DMS153 treated with DMSO at 0.1 percent for 48 hours (cell line): ENCODE data around the gene NOL6.

ENCODE experiments used
- DNase-seq: peaks from one replicate; lab custom pipeline; 2025; ENCODE audit not compliant: unreplicated experiment; lab: John Stamatoyannopoulos, UW

NOL6 gene

DNA sequence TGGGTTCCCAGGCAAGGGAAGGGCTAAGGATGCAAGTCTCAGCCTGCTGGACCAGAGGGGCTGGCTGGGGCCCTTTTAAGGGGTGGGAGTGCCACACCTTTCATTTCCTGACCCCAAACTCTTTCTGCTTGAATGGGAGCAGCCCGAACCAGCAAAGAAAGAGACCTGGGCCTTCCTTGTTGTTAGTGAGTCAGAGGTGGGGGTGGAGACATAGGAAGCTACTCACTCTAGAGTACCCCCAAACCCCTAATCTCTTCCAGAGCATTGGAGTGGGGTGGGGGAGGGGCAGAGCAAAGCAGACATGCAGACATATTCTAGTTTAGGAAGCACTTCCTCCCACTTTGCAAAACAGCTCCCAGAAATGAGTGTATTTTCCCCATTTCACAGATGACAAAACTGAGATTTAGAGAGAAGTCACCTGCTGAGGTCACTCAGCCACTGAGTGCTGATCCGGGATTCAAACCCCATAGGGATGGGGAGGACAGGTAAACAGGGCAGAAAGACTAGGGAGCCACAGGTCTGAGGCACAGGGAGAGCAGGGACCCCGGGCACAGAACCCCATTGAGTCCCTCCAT, 20.4 kb downstream of the NOL6 start:
- DNase-seq, result no peak

DNA sequence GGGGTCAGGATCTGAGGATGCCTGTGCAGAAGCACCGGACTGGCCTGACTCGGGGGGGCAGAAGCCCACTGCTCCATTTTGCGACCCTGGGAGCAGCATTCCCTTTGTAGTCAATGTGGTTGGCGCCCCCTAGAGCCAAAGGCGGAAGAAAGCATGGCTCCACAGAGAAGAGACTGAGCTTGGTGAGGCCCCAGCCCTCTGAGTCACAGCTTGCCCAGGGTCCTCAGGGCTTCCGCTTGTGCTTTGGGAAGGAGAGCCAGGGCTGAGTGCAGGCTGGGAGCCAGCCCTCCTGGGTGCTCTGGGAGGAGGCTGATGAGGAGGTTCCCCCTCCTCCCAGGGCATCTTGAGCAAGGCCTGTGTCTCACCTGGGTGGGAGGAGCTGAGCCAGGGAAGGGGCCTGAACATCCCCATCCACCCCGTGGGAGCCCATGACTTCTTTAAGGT, 20.9 kb downstream of the NOL6 start:
- DNase-seq, result no peak

DNA sequence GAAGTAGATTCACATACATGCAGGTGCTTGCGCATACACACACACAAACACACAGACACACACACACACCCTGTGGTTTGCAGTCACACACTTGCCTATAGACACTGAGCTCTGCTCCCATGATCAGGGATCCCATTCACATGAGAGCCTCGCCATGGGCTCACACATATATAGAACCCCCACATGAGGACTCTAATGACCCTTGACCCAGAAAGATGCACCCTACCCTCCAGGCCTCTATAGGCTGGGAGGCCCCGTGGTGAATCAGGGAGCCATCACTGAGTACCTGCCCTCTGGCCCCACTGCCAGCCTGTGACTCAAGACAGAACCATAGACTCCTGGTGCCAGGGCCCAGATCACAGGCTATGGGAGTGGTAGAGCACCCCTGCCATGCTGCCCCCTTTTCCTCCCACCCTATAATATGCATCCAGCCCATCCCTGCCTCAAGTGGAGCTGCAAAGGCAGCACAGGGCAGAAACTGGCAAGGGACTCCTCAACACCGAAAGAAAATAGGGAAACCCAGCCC, 23.0 kb downstream of the NOL6 start:
- no peak for DNase-seq

DNA sequence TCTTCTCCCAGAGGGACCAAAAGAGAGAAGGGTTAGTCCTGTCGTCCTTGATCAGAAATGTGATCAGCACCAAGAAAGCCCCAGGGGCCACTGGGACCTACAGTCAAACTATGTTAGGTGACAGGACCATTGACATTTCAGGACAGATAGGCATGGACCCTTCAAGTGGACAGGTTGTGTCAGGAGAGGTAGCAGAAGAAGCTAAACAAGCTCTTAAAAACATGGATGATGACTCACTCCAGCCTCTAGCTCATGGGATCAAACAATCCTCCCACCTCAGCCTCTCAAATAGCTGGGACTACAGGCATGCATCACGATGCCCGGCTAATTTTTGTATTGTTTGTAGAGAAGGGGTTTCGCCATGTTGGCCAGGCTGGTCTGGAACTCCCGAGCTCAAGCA, 24.0 kb downstream of the NOL6 start:
- no peak for DNase-seq

DNA sequence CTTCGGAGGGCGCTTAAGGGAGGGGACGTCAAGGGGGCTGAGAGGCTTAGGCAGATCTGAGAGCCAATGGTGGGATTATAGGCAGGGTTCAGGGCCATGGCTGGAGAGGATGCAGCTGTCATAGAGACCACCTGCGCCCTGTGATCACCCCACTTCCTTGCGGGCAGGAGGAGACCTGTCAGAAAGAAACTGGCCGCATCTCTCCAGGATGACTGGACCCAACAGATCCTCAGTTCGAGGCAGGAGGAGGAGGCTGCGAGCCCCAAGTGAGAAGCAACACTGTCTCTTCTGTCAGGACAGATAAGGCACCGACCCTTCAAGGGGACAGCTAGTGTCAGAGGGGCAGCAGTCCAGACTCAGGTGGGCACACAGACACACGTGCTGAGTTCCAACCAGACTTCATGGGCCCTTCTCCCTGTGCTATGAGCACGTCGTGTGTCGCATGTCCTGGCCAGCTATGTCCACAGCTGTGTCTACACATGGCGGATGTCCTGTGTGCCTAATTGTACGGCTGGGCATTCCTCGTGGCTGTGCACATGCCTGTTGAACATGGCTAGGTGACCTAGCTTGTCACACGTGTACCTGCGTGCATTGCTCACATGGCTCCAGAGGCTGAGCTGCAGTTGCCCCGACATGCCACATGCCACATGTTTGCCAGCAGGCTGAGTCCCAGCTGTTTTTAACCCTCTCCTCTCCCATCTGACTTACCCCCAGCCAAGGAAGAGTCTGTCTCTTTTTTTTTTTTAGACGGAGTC, 25.7 kb downstream of the NOL6 start:
- DNase-seq, result no peak

DNA sequence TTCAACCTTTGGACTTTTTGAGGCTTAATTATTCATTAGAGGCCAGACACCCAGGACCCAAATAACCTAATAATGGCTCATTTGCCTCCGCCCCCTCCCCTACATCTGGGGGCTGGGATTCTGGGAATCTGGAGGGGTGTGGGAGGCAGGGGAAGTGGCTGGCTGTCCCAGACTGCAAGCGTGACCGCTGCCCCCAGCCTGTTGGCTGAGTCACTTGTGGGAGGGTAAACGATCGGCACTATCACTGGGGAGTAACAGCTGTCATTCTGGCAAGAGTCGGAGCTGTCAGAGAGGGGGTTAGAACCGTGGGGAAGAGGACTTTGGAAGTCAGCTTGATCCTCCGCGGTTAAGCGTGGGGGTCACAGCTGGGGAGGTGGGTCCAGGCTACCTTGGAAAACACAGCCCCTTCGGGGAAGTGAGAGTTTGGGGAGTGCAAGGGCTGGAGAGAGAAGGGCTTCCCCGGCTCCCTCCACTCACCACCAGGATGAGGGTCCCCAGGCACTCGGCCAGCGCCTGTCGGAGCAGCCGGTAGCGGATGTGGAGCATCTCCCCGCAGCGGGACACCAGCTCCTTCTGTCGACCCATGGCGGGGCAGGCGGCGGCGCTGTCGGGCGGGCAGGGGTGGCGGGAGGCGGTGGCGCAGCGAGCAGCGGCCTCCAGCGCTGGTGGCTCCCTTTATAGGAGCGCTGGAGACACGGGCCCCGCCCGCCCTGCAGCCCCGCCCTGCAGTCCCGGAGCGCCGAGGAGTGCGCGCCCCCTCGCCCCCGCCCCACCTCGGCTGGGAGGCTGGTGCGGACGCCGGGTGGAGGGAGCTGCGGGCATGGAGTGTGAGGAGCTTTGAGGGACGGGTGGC, 26.6 kb downstream of the NOL6 start, which contains the start of gene AQP3:
TSS of gene AQP3 (minus strand) at position 648 of the 853 bp plus-strand sequence. CDS start at position 585, 63 bp downstream.
- no peak for DNase-seq

DNA sequence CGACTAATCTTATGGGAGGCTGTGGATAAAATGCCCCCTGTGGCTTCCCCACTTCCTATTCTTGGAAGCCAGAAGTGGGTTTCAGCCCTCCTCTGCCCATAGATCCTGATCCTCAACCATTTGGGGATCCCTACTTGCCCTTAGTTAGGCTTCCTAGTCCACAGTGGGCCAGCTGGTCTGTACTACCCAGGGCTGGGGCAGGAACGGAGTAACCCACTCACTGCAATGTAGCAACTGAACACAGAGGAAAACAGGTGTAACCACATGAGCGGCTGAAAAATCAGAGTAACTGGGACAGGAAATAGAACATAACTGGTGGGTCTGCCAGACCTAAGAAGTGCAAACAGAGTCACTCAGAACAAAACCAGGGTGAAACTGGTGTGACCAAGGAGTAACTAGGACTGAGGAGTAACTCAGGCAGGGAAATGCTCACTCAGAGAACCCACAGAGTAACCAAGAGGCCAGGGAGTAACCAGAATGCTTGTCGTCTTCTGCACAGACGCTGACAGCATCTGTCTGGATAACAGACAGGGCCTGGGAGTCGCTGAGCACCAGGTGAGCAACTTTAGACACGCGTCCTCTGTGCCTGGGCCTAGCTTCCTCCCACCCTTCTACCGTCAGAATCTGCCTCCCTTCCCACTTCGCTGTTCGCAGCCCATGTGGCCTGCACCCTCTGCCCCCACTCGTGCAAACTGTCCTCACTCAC, 27.3 kb downstream of the NOL6 start:
- DNase-seq, result no peak

DNA sequence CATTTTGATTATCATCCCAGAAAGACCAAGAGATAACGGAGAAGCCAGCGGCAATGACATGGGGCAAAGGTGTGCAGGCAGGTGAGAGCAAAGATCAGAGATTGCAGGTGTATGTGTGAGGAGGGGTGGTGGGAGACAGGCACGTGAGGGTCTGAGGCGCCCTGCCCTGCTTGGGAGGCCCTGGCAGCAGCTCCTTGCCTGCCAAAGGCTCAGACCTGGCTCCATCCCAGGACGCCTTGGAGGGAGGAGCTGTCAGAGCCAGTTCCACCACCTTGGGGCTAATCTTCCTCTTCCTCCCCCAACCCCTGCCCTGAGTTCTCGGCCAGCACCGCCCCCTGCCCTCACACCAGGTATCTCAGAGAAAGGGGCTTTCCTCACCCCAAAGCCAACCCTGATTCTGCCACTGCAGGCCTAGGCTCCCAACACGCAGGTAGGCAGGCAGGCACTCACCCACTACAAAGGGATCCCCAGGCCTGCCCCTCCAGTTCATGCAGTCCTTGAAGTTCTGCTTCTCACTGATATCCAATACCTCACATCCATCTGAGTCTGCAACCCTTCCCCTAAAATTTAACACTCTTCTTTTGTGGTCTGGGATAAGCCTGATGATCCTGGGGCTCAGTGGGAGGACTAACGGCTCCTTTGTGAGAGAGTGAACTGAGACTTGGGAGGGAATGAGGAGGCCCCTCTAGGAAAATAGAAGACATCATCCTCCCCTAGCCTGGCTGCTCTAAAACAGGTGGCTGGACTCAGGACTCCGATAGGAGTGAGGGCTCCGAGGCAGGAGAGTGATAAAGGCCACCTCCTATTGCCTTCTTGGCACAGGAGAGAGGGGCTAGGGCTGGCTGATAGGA, 28.1 kb downstream of the NOL6 start:
- no peak for DNase-seq

DNA sequence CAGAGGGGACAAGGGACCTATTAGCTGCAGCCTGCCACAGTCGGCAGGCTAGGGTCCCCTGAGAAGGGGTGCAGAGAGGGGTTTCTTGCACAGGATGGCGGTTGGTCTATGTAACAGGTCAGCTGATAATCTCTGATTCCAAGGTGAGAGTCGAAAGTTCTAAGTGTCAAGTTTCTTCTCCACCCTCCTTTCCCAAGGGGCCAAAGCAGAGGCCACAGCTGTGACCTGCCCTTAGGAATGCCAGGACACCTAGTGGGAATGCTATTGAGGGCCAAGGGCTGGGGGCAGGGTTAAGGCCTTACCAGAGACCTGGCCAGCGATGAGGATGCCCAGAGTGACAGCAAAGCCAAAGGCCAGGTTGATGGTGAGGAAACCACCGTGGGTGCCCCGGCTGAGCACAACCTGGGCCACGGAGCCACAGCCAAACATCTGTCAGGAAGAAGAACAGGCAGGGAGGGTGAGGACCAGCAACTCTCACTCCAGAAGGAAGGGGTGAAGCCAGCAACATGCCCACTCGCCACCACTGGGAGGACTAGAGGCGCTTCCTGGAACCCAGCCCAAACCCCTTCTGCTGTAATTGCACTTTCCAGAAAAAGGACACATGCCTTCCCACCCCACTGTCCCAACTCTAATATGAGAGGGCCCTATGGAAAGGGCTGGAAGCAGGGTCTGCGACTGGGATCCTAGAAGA, 30.1 kb downstream of the NOL6 start:
- no peak for DNase-seq

DNA sequence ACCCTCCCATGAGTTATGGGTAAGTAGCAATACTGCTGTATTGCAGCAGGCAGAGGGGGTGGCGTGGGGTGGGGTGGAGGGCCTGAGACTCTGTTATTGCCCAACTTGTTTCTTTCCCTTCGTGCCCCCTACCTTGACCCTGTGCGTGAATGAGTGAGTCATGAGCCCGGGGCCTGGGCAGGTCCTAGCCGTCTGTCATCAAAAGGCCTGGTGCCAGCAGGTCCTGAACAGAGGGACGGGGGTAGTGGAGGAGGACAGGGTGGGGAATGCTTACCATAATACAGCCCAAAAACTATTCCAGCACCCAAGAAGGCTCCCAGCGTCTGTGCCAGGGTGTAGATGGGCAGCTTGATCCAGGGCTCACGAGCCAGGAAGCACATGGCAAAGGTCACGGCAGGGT, 30.7 kb downstream of the NOL6 start:
- DNase-seq, result no peak

DNA sequence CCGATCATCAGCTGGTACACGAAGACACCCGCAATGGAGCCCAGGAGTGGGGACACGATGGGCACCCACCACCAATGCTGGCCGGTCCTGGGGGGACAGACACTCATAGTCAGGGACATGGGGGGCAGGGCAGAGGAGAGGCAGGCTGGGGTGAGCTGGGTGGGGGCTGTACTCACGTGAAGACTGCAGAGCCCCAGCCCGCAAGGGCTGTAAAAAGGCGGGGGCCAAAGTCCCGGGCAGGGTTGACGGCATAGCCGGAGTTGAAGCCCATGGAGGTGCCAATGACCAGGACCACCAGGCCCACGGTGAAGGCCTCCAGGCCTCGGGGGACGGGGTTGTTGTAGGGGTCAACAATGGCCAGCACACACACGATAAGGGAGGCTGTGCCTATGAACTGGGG, 31.6 kb downstream of the NOL6 start:
- DNase-seq, result no peak

DNA sequence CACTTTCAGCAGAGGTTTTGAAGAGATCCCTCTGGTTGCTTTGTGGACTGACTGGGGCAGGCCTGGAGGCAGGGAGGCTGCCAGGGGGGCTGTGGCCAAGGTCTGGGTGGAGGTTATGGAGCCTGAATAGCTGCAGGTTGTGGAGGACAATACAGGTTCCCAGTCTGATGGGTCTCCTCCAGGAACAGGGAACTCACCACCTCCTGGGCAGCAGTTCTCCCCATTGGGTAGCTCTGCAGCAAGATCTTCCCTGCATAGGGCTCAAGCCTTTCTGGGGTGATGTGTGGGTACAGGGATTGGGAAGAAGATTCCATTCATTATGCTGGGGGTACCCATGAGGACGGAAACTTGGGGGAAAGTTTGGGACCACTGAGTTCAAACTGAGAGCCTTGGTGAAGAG, 33.1 kb downstream of the NOL6 start:
- DNase-seq, result no peak

DNA sequence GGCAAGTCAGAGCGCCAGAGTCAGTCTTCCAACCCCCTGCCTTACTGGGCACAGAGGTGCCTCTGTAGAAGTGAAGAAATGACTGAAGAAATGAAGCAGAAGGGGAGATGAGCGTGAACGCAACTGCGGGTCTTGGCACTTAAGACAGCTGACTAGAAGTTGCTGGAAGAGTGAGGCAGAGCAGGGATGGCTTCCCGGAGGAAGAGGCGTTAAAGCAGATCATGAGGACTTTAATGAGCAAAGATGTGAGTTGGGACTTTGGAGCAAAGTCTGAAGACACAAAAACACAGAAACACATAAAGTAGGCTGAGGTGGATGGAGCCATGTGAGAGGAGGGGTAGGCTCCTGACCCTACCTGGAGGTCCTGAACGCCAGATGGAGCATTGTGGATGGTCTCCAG, 33.5 kb downstream of the NOL6 start:
- DNase-seq, result no peak

DNA sequence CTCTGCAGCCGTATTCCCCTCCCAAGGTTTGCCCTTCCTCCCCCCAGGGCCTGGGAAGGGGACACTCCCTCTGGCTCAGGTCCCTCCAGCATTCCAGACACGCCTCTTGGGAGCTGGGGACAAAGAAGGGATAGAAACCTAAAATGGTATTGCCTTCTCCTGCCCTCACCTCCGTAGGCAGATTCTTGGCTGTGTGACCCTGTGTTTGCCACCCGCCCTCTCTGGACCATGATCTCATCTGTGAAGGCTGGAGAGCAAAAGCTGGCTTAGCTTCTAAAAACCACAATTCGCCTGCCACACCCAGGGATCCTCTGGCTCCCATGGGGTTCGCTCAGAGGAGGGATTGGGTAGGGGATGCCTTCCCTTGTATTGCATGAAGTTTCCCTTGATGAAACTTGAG, 34.0 kb downstream of the NOL6 start:
- DNase-seq, result no peak

DNA sequence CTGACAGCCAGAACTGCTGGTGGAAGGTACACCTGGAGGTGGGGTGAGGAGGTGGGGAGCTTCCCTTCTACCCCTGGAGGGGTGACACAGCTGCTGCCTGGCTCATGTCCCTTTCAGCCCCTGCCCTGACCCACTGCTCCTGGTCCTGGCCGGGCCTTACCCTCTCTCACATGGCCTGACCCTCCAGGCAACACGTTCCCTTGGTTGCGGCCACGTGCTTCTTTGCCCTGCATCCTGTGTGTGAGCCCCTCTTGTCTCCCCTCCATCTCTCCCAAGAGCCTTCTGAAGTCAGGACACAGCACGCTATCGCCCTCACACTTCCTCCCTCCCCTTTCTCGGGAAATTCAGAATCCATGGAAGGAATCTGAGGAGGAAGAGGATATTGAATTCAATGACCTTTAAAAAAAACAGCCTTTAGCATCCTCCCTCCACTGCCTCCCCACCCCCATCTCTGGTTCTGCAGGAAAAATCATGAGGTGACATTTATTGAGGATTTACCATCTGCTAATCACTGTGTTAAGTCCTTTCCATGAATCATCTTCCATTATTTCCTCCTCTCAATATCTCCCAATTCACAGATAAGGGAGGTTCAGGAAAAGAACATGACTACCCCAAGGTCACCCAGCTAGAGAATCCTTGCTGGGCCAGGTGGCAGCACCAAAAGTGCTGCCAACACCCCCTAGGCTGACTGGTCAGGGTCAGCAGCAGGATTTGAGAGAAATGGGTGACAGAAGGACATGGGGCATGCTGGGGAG, 34.6 kb downstream of the NOL6 start:
- no peak for DNase-seq

DNA sequence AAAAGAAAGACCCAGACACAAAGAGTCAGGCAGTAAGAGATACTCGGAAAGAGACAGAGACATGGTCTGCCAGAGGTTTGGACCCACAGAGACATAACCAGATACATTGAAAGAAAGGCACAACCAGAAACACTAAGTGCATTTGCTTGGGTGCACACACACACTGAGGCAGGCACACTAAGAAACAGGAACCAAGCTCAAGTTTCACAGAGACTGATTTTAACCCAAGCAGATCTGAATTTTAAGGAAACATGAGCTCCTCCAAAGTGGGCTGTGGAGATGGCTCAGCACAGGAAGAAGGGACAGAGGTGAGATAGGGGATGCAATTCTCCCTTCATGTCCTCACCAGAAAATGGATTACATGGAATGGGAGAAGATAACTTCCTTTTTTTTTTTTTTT, 35.8 kb downstream of the NOL6 start:
- no peak for DNase-seq

DNA sequence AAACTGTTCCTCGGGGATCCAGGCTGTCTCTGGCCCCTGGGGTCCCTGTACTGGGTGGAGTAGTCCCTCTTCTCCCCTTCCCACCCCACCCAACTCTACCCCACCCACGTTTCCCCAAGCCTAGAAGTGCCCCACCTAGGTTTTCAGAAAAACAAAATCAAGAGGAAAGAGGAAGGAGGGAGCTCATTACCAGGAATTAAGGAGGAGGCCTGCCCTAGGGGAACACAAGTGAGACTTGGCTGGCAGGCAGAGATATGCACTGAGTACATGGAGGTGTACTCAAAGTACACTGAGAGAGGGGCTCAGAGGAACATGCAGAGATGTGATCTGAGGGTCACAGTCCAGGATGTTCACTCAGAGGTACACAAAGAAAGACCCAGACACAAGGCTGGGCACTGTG, 36.5 kb downstream of the NOL6 start:
- DNase-seq, result no peak

DNA sequence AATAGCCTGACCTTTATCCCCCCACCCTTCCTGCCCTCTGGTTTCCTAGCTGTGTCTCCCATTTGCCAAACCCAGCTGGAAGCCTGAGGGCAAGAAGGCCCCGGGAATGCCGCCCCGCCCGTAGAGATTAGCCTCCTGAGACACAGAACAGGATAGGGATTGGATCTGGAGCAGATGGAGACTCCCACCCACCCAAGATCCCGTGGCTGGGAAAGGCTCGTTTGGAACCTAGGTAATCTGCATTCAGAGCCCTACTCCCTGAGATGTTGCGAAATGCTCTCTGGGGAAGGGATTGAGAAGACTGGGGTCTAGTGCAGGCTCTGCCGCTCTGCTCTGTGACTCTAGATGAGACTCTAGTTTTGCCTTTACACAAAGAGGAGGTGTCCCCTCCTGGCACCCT, 37.3 kb downstream of the NOL6 start:
- DNase-seq, result no peak

DNA sequence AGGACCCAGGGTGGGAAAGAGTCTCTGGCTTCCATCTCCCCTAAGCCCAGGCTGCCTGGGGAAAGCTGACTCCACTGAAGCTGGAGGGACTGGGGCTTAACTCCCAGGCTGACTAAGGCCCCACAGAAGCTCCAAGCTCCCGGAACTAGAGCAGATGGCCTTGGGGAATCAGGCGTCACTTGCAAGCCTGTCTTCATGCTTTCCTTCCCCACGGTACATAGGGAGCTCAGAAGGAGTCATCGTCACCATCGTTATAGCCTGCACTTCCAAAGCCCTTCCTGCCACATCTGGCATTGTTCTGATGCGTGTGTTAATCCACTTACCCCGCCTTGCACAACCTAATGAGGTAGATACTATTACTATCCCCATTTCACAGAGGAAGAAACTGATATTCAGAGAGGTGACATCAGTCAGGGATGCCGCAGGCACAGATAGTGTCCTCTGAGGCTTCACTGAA, 37.9 kb downstream of the NOL6 start:
- no peak for DNase-seq
